Measurements from ENCODE around the gene LYZL2. TPM values are rescaled to one million over a fixed set of nuclear protein-coding genes. Genes with fewer than 3 reads are reported as not detected.

The LYZL2 gene
- total and polyA plus RNA-seq, 2 donors (not counting 3 experiments of a cell fraction or from before 2014, with no cell fraction given): not detected

- Histone ChIP-seq H3K79me2 (ENCODE audit: control insufficient read depth, insufficient read depth, low read length) (no peaks in the 10 kb centered on the region), H3K4me2 (ENCODE audit: insufficient read depth, low read length) (no peak overlapping the region), H3K9me3 (replicated peaks; ENCODE audit: control insufficient read depth, insufficient read depth, low read length) (no peaks in the 10 kb centered on the region), H3K9ac (replicated peaks; ENCODE audit: extremely low read depth, insufficient read depth, low read length) (no peak overlapping the region), H4K20me1 (replicated peaks; ENCODE audit: control insufficient read depth, extremely low read depth, insufficient read depth, low read length) (no peaks in the 10 kb centered on the region), H3K4me1 (ENCODE audit: control insufficient read depth, extremely low read depth, insufficient read depth, low read length) (peaks cover 5% of the 10 kb centered on the region), H2AFZ (ENCODE audit: low read depth, low read length) (no peak overlapping the region), H3K36me3 (ENCODE audit: control insufficient read depth in 2 of 2, extremely low read depth in 1 of 2, insufficient read depth in 2 of 2, low read length in 2 of 2) (no peaks in the 10 kb centered on the region), H3K27me3 (ENCODE audit: control insufficient read depth in 2 of 2, insufficient read depth in 2 of 2, low read length in 2 of 2) (no peaks in the 10 kb centered on the region), H3K4me3 (replicated peaks in 1 of 3; ENCODE audit: insufficient read depth in 1 of 3, low read depth in 1 of 3, low read length in 3 of 3) (no peak overlapping the region), H3K9me1 (replicated peaks; ENCODE audit: control insufficient read depth, extremely low read depth, insufficient read depth, low read length) (no peaks in the 10 kb centered on the region), H3K27ac (ENCODE audit: insufficient read depth, low read depth, low read length) (no peak overlapping the region)
- ChIA-PET POLR2A (no interaction called here), CTCF (interaction anchor here (4.9 kb wide), 1 partner anchor 12 kb away, joined by 28 read pairs; no protein-coding TSS in a partner anchor)
- intact Hi-C loops (cut with micrococcal nuclease): no loop called here
- dilution Hi-C loops (cut with MboI; ENCODE audit: extremely low pct_ligation_motif_present, low sequenced_read_pairs): no loop called here
- DNase-seq (ENCODE audit: low read depth, low spot score) (no peak), FAIRE-seq (no peak)
- TF ChIP-seq EZH2 (IDR thresholded peaks at IDR 0.05; ENCODE audit: borderline replicate concordance, low read depth, low read length, severe bottlenecking): no peak
- TF ChIP-seq, protein P1, sequence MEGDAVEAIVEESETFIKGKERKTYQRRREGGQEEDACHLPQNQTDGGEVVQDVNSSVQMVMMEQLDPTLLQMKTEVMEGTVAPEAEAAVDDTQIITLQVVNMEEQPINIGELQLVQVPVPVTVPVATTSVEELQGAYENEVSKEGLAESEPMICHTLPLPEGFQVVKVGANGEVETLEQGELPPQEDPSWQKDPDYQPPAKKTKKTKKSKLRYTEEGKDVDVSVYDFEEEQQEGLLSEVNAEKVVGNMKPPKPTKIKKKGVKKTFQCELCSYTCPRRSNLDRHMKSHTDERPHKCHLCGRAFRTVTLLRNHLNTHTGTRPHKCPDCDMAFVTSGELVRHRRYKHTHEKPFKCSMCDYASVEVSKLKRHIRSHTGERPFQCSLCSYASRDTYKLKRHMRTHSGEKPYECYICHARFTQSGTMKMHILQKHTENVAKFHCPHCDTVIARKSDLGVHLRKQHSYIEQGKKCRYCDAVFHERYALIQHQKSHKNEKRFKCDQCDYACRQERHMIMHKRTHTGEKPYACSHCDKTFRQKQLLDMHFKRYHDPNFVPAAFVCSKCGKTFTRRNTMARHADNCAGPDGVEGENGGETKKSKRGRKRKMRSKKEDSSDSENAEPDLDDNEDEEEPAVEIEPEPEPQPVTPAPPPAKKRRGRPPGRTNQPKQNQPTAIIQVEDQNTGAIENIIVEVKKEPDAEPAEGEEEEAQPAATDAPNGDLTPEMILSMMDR (IDR thresholded peaks at IDR 0.05; ENCODE audit: extremely low read depth in 1 of 2, insufficient read depth in 1 of 2, low read depth in 1 of 2, low read length in 2 of 2): no peak
- no peak for TF ChIP-seq JUN (IDR thresholded peaks at IDR 0.05; ENCODE audit: borderline replicate concordance, insufficient read depth, insufficient read length, low read depth)
- no peak for TF ChIP-seq POLR2A (IDR thresholded peaks at IDR 0.05; ENCODE audit: low read depth, low read length)
- TF ChIP-seq POLR2AphosphoS5 (IDR thresholded peaks at IDR 0.05; ENCODE audit: insufficient read depth, low read depth, low read length): no peak
- TF ChIP-seq GATA2 (IDR thresholded peaks at IDR 0.05; ENCODE audit: insufficient read depth, insufficient read length, low read depth, low read length): no peak
- TF ChIP-seq MYC (IDR thresholded peaks at IDR 0.05; ENCODE audit: low read depth, low read length): no peak
- no peak for TF ChIP-seq MAX (IDR thresholded peaks at IDR 0.05; ENCODE audit: insufficient read depth, insufficient read length)
- no peak for TF ChIP-seq FOS (IDR thresholded peaks at IDR 0.05; ENCODE audit: borderline replicate concordance, insufficient read depth, low read length)
- BruUV-seq (replicated peaks): no TSS peak
Measured at GRCh38 chr10:30603589-30603988, 26.0 kb downstream of the LYZL2 start.
